ENCODE measurements around the gene DPF1.
A peak's percentile ranks its signal among the peaks of the same experiment; 100 is the strongest.

Gene DPF1

GRCh38 chr19:38224014-38224862, at the start of gene DPF1:
DPF1 (minus strand) TSS chr19:38224222; CDS start chr19:38224142, 80 bp downstream.
- DNase-seq (ENCODE audit: low read depth) = peak; percentile 64
- H3K4me3 ChIP-seq (replicated peaks; ENCODE audit: low read depth, low read length) = peak within 1 kb of the TSS; percentile 64
- peak; percentile 12 for TF ChIP-seq CTCF (IDR thresholded peaks at IDR 0.05; ENCODE audit: low read length, missing control alignments)

DNA sequence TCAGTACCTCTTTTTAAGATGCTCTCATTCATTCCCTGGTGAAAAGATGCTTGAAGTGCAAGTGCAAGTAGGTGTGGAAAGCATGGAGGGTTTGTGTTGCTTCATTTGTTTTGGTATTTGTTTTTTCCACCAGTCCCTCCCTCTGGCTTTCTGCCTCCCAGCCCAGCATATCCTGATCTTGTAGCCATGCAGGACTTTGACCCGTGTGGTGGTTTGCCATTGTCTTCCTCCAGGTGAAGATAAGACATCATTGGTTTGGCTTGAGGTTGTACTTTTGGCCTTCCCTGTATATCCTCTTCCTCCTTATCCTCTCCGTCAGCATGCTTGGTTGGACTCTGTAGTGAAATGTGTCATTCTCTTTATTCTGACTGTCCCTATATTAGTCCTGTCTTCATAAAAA, 49.5 kb upstream of the DPF1 start:
- no peak for TF ChIP-seq CTCF (IDR thresholded peaks at IDR 0.05; ENCODE audit: low read length, missing control alignments)
- H3K4me3 ChIP-seq (replicated peaks; ENCODE audit: low read depth, low read length) = no peak overlapping the region
- no peak for DNase-seq (ENCODE audit: low read depth)

DNA sequence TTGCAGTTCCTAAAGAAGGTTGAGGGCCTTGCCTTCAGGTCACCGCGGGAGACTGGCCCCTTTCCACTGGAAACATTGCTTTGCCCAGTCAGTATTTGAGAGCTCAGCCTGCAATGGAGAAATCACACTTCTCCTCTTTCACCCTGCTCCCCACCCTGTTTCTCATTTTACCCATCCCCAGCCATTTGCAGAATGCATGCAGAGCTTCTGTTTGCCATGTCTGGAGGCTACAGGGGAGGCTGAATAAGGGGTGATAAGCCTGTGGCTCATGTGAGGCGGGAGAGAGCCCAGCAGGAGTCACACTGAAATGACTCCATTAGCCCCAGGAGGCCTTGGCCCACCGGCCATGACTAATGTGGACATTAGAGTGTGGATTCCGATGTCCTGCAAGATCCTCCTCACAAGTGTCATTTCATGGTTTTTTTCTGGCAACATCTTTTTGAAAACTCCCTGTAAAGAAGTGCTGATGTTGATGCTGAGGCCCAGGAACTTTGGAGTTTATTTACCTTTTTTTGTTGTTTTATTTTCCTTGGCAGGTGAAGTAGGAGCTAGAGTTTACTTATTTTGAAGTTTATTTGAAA, 46.7 kb upstream of the DPF1 start:
- no peak for TF ChIP-seq CTCF (IDR thresholded peaks at IDR 0.05; ENCODE audit: low read length, missing control alignments)
- DNase-seq (ENCODE audit: low read depth) = no peak
- no peak overlapping the region for H3K4me3 ChIP-seq (replicated peaks; ENCODE audit: low read depth, low read length)

DNA sequence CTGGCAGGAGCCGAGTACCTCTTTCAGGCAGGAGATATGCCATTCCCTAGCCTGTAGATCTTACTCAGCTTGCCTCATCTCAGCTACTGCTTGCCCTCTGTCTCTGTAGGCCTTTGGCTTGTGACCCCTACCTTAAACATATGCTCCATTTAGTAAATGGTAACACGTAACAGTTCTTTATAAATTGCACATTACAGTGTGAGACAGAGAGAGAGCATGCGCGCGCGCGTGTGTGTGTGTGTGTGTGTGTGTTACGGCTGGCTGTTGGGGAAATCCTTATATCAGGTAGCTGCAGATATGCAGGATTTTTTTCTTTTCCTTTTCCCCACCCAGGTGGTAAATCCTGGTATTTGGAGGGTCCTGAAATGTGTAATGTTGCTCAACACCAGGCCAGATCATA, 44.5 kb upstream of the DPF1 start:
- no peak for TF ChIP-seq CTCF (IDR thresholded peaks at IDR 0.05; ENCODE audit: low read length, missing control alignments)
- no peak for DNase-seq (ENCODE audit: low read depth)
- H3K4me3 ChIP-seq (replicated peaks; ENCODE audit: low read depth, low read length) = no peak overlapping the region

DNA sequence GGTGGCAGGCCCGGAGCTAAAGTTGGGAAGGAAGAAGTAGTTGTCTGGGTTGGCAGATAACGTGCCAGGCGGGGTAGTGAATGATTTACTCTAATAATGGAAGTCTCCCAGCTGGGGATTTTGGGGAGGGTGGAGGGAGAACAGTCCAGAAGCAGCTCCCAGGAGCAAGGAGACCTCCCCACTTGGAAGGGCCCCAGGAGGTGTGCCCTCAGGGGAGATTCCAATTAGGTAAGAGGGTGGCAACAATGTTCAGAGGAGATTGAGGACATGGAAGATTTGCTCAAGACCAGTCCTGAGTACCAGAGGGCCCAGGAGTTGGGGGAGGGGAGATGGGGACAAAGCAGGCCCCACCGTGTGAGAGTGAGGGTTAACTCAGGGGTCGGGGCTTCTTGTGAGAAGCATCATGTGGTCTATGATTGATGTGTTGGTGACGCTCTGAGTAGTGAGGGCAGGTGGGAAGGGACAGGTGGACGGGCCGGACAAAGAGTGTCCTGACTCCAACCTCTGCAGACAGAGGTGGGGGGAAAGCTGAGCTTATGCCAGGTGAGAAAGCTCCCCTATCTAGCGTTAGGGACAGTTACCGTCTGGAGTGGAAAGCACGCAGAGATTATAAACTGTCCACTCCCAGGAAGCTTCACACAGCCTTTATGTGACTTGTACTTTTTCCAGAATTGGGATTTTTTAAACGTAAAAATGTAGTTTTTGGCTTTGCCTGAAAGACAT, 43.9 kb upstream of the DPF1 start:
- no peak overlapping the region for H3K4me3 ChIP-seq (replicated peaks; ENCODE audit: low read depth, low read length)
- TF ChIP-seq CTCF (IDR thresholded peaks at IDR 0.05; ENCODE audit: low read length, missing control alignments) = no peak
- DNase-seq (ENCODE audit: low read depth) = no peak

GRCh38 chr19:38266981-38267597, 43.1 kb upstream of the DPF1 start:
- no peak for TF ChIP-seq CTCF (IDR thresholded peaks at IDR 0.05; ENCODE audit: low read length, missing control alignments)
- H3K4me3 ChIP-seq (replicated peaks; ENCODE audit: low read depth, low read length) = no peak overlapping the region
- peak; percentile 58 for DNase-seq (ENCODE audit: low read depth)
